ENCODE measurements around the gene FAM210A. TPM values are rescaled to one million over a fixed set of nuclear protein-coding genes. Genes with fewer than 3 reads are reported as not detected.

FAM210A gene
- total and polyA plus RNA-seq, 9 of the 15 experiments (the other 6 are each of a cell fraction or from before 2014, with no cell fraction given): 8.3 to 41.7 (median 19.1) TPM

GRCh38 chr18:13620818-13621445, 105.4 kb downstream of the FAM210A start (continued):
- TF ChIP-seq ZHX1 (conservative IDR thresholded peaks at IDR 0.05; ENCODE audit: low read length) (no peak), ZNF280B (CRISPR knock-in tag; IDR thresholded peaks at IDR 0.05) (no peak), CCAR2 (IDR thresholded peaks at IDR 0.05; ENCODE audit: low read depth, low read length) (no peak), BRF2 (IDR thresholded peaks at IDR 0.05; ENCODE audit: borderline replicate concordance, insufficient read depth, insufficient read length) (no peak), ZNF707 (CRISPR knock-in tag; conservative IDR thresholded peaks at IDR 0.05) (no peak), DLX4 (CRISPR knock-in tag; IDR thresholded peaks at IDR 0.05) (no peak), COPS2 (conservative IDR thresholded peaks at IDR 0.05) (no peak), MXI1 (IDR thresholded peaks at IDR 0.05; ENCODE audit: low read depth, low read length) (no peak), ZNF518B (CRISPR knock-in tag; IDR thresholded peaks at IDR 0.05) (no peak), KLF16 (IDR thresholded peaks at IDR 0.05) (no peak), ZNF583 (CRISPR knock-in tag; IDR thresholded peaks at IDR 0.05) (no peak), MTF1 (CRISPR knock-in tag; IDR thresholded peaks at IDR 0.05; ENCODE audit: borderline replicate concordance) (no peak), ZC3H4 (CRISPR knock-in tag; IDR thresholded peaks at IDR 0.05; ENCODE audit: borderline replicate concordance) (no peak), ETV6 (IDR thresholded peaks at IDR 0.05; ENCODE audit: borderline replicate concordance in 1 of 2, low read depth in 2 of 2, low read length in 1 of 2) (no peak), ETV6 (CRISPR knock-in tag; IDR thresholded peaks at IDR 0.05; ENCODE audit: borderline replicate concordance) (no peak)

All from K562 (cell line).